ENCODE results near the gene ATP7A.

GRCh38 chrX:77975755-77976154, 65.3 kb downstream of the ATP7A start:
- TF ChIP-seq CTCF (IDR thresholded peaks at IDR 0.05) (no peak), POLR2A (IDR thresholded peaks at IDR 0.05) (no peak)
